GM19467 (cell line): Measurements from ENCODE around the gene GUCY1B1.
A peak's percentile ranks its signal among the peaks of the same experiment; 100 is the strongest.

Experiments
- ATAC-seq: cut with Tn5 transposase; IDR thresholded peaks from one replicate; pipeline ENCODE4 v1.9.1; 2021; ENCODE audit warnings: mild to moderate bottlenecking, moderate library complexity; ENCODE audit not compliant: unreplicated experiment

Gene GUCY1B1

DNA sequence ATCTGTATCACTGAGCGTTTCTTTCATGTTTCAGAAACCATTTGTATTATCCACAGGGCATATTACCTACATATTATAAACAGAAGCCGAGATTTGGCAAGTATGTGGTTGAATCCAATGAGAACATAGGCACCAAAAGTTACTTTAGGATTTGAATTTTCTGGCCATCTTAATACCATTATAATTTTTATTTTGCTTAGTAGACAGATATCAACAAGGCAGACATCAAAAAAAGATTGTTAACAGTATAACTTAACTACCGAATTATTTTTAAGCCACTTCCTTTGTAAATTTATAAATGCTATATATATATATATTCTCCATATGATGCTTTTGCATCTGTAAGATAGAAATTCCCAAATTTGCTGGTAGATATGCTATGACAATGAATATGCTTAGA lies 2.2 kb downstream of the GUCY1B1 start:
- ATAC-seq: no peak

DNA sequence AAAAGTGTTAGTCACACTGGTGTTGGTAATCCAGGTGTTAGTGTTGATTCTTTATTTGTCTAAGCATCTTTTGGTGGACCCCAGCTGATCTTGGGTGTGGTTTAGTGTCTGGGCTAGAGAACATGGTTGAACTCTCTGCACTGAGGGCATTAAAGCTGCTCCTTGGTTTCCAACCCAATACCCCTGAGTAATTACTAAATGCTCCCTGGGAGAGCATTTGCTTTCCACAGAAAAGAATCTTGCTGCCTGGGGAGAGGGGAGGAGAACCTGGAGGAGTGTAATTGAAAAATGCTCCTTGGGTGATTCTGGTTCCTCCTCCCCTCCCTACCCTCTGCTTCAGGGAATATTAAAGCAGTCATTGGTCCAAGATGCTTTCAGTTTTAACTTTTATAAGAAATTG lies 3.1 kb downstream of the GUCY1B1 start:
- ATAC-seq: no peak

DNA sequence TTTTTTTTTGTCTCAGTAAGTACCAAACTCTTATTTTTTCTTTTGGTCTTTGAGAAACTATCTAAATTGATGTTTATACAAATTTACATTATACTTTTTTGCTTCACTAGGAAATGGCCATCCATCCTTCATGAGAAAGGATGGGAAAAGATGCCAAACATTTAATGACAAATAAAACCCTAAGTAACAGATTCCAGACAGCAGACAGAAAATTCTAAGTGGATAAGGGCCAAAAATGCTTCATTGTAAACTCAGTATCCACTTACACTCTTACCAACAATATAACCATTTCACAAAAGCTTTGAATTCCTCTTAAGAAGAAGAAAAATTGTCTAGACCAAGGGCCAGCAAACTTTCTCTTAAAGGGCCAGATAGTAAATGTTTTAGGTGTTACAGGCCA lies 3.5 kb downstream of the GUCY1B1 start:
- ATAC-seq: no peak

DNA sequence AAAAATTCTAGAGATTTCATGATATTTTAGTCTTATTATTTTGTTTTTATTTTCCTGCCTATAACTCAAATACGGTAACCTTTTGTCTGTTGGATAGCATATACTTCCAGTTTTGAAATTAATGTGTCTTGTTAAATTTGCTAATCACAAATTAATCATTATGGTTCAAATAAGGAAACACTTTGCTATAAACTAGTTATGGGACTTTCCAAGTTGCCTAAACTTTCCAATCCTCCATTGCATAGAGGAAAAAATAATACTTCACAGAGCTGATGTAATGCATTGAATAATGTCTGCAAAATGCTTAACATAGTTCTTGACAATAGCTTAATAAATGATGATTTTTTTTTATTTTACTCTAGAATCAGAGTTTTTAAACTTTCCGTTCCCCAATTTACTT lies 4.7 kb downstream of the GUCY1B1 start:
- no peak for ATAC-seq

DNA sequence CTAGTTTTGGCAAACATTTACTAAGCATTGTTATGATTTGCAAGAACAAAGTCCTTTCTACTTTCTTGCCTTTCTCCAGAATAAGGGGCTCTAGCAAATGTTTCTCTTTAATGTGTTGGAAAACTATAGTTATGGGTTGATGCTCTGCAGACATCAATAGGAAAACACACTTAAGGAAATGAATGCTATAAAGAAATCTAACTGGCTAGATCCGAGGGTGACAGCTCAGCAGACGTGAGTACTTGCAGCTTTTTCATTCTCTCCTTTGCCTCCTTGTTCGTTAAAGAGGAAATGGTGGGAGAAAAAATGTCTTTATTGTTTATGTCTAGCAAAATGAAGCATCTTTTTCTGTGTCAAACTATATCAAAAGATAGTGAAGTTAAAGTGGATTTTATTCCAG lies 6.3 kb downstream of the GUCY1B1 start:
- no peak for ATAC-seq

DNA sequence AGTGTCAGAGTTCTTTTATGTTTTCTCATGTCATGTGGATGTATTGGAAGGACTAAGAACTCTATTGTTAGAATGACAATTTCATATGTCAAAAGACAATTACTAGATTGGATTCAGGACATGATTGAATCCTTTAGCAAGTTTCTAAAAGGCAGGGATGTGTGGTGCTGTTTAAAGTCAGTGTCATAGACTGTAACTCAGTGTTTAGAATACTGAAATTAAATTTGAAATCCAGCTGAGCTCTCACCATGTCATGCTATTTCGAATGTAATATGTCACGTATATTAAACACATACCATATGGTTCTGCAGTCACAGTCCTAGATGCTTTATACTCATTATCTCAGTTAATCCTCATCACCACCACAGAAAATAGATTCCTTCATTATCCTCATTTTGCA lies 7.8 kb downstream of the GUCY1B1 start:
- ATAC-seq: no peak

DNA sequence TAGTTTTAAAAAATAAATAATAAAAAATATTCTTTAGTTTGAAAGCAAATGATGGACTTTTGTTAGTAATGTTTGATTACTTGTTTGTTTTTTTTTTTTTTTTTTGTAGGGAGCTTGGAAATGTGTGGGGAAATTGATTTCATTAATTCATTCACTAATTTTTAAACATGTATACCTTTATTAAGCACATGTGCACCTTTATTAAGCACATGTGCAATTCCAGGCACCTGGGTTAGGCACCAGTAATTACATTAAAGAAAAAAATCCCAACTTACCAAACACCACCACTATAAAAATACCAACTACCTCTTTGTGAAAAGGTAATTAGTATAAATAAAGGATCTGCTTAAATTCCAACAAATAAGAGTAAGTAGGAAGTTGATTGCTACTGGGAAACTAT lies 9.5 kb downstream of the GUCY1B1 start:
- ATAC-seq: no peak

DNA sequence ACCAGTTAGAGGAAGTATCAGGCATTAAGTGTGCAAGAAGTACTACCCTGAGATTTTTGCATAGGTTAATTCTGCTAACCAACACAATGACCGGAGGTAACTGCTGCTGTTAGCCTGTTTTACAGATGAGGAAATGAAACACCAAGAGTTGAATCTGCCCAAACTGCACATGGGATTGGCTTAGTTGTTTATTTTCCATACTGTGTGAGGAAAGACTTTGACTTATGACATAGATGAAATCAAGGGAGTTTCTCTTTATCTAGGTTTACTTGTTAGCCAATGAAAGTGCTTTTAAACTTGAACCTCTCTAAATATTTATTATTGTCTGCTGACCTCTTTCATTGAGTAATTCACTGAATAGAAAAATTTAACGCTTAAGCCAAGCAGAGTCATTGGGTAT lies 10.3 kb downstream of the GUCY1B1 start:
- ATAC-seq: no peak

DNA sequence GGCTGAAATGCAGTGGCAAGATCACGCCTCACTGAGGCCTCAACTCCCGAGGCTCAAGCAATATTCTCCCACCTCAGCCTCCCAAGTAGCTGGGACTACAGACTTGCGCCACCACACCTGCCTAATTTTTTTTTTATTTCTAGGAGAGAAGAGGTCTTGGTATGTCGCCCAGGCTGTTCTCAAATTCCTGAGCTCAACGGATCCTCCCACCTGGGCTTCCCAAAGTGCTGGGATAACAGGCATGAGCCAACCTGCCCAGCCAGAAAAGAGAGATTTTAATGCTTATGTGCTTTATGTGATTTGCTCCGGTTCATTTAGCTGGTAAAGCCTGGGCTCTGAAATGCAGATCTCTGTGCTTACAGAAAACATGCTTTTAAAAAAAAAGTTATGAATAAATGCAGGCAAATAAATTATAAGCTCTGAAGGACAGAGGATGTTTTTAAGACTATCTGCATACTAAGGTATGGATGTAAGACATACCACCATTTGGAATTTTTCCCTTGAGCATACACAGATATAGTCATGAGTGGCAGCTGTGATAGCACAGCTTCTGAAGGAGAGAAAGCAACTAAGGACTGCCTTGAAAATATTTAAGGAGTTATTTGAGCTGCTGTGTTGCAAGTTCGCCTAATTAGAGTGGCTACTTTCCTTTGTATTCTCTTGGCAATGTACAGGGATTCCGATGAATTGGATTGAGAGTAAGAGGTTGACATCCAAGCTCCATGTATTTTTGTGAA lies 13.8 kb downstream of the GUCY1B1 start:
- ATAC-seq: no peak

DNA sequence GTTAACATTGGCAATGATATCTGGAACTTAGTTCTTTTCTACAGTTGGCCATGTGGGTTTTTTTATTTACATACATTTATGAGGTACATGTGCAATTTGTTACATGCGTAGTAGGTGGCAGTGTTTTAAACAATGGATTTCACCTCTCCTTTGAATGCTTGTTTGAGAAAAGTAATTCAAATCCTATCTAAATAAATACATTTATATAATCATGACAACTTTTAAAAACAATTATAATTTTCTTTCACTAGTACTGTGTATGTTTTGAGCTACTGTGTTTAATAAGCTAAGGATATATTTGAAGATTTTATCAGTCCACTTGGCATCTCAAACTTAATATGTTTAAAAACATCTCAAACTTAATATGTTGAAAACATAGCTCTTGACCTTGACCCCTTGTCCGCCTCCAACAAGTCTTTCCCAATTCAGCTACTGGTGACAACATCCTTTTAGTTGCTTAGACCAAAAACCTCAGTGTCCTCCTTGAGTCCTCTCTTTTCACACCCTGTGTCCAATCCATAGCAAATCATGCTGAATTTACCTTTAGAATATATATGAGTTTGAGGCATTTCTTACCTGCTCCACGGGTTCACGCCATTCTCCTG lies 14.5 kb downstream of the GUCY1B1 start:
- no peak for ATAC-seq

DNA sequence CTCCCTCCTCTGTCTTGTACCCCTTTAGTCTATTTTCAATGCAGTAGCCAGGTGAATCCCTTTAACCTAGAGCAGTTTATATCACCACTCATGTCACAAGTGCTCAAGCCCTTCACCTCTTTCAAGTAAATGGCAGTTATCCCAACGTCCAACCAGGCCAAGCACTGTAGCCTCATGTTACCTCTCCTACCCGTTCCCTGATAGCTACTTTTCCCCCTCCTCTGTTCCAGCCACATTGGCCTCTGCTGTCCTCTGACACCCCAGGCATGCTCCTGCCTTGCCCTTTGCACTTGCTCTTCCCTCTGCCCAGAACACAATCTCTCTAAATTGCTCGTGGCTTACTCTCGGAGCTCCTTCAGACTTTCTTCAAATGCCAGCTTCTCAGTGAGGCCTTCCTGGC lies 15.2 kb downstream of the GUCY1B1 start:
- ATAC-seq: no peak

DNA sequence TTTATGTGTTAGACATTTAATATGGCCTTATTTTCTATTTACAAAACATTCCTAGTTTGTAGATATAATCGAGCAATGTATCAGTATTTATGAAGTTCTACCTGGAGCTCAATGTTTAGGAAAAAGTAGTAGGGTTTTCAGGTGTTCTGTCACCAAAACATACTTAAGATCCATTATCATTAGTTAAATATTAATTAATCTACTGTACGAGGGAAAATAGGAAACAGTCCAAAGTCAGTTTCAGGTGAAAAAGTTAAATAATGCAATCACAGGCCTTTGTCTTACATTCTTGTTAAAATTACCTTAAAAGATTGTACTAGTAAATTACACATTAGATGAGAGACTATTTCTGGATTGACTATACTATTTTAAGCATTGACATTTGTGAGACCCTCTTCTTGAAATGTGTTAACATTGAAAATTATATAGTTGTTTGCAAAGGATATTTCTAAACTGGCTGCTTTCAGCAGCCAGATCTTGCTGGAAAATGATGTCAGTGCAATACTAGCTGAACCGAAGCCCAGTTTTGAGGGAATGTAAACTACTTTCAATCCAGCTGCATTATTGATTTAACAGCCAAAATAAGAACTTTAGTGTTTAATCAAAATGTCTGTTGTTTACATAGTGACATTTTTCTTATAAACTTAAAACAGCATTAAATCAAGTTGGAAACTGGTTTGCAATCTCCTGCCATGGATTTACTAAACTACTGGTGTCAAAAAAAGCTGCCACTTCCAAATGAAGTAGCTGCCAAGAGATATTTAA lies 19.3 kb downstream of the GUCY1B1 start:
- no peak for ATAC-seq

DNA sequence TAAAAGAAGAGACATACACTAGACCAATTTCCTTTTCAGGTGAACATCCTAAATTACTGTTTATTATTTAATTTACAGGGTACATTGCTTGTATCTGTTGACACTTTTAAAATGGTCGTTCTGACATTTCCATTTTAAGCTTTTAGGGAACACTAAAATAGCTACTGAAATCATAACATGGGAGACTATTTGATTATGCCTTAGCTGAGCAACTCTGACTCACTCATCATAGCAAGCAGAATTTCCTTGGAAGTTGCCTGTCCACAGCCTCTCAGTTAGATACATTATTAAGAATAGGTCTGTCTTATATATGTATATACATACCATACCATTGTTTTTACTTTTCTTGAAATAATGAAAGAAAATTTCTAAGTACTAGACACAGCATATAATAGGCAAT lies 22.0 kb downstream of the GUCY1B1 start:
- ATAC-seq: no peak

DNA sequence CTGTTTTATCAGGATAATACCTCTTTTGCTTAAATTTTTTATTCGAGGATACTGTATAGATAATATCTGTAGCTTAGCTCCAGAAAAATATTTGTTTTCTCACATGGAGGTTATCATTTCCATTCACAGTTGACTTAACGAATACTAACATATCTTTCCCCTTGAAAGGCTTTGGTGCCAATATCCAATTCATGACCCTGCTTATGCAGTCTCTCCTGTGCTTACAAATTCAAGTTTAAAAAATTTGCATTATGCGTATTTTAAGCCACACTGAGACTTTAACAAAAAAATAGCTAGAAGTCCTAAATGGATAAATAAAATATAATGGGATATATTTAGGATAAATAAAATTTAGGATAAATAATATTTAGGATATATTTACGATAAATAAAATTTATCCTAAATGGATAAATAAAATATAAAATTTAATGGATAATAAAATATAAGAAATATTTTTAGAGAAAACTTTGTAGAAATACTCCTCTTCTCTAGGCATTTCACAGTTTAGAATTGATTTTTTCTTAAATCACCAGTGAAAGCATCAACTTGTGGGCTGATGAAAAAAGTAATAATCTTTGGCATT lies 22.5 kb downstream of the GUCY1B1 start:
- ATAC-seq: no peak

DNA sequence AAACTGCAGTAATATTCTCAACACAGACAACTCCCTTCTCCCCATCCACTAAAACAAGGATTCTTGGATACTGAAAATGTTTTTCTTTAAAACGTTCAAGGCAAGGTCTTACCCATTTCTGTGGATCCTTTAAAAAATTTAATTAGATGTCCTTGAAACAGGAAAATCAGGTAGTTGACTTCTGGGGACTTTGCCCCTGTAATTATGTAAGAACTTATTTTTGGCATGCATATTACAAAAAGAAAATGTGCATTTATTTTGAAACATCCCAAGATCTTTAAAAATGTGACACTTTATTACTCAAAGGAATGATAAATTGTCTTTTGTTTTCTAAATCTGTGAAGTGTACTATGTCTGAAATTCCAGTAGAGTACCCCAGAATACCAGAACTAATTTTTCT lies 25.8 kb downstream of the GUCY1B1 start:
- ATAC-seq: no peak

DNA sequence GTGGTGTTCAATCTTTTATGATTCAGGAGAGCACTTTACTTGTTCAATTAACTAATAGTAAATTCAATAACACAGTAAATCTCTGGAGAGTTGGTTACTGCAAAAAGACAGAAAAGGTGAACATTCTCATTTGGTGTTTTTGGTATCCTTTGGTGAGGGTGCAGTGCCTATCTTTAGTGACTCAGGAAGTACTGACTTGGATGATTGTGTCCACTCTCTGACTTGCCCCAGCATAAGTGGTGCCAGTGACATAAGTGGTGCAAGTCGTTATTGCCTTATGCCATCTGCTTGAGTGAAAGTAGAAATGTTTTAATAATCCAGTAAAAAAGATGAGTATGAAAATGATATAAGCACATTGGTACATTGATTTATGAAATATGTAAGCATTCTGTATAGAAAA lies 27.0 kb downstream of the GUCY1B1 start:
- no peak for ATAC-seq

DNA sequence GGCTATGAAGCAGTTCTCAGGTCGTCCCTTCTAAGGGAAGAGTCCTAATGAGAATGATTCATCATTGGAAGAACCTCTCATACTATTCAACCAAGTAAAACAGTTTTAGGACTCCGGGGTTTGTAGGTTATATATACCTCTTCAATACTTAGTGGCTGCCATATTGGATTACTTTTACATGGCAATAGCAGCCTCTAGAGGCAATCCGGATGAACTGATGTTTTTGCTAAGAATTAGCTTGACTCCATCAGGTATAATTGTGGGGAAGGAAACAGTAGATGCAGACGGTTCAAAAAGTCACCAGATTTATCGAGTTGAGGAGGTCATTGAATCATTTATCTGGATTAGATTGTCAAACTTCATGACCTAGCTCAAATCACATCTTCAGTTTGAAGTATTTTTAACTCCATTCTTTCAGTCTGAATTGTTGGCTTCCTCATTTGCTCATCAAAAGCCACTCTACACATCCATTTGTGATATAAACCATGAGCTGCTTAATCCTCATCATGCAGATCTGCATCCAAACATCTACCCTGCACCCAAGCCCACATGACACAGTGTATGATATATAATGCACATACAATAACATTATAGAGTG lies 28.4 kb downstream of the GUCY1B1 start:
- ATAC-seq: peak; percentile 98

DNA sequence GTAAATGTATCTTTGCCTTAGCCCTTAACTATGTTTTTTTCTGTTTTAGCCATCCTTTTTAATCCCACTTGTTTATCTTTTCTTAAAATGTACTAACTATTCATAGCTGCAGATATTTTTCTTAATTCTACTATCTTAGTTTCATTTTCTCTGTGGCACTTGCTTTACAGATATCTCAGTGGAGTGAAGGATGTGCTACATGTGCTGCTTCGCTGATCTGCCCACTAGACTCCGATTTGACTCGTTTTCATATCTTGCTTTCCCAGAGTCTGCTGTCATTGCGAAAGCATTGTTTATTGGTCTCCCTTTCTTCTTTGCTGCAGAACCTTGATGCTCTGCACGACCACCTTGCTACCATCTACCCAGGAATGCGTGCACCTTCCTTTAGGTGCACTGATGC lies 30.6 kb downstream of the GUCY1B1 start:
- no peak for ATAC-seq

DNA sequence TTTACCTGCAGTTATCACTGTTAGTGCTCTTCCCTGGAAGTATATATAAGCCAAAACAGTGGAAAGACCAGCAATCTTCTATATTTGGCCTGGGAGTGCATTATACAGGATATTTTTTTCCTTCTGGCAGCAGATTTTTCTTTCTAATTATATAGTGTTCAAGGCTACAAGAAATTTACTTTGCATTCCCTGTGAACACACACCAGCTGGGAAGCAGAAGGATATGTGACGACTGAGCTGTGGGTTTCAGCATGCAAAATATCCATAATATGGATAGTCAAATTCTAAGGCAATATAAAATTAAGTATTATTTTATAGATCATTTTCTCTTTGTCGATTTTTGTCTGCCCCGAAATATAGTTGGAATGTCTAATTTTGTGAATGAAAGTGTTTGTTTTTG lies 31.2 kb downstream of the GUCY1B1 start:
- ATAC-seq: no peak

DNA sequence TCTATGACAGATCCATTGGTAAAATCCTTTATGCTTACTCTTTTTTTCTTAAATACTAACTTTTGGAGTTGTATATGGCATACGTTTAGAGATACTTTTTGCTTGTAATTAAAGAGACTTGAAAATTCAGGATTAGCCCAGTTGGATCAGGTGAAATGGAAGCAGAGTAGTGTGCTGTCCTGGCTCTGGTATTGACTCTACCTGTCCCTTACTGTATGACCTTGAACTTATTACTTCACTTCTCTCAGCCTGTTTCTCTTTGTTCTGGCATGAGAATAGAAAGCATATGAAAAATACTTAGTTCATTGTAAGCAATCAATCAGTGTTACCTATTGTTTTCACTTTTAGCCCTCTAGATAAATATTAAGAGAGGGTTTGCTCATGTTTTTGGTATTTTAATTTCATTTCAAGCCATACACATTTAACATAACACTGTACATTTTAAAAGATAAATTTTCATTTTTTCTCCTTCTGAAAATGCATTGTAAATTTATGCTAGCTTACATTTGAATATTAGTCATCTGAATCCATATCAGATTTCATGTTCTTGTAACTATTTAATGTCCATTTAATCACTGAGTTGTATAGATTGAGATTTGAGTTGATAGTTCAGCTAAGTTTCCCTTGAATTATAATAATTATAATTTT lies 35.9 kb downstream of the GUCY1B1 start:
- no peak for ATAC-seq

DNA sequence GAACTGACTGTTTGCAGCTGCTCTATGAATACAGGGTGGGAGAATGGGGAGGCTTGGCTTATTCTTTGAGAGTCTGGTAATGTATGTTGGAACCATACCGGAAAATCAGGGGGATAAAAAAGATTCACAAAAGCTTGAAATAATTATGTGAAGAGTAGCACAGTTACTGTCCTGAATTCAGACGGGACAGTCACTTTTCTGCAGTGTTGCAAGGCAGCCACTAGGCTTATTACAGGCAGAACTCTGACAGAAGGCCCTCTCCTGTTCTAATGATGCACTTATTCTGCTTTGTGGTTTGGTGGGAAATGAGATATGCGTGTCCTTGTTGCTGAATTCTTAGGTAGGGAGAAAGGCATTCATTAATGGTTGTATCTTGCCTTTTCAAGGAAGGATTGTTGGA lies 37.2 kb downstream of the GUCY1B1 start:
- no peak for ATAC-seq
